ENCODE data around the gene BBS9. TPM values are rescaled to one million over a fixed set of nuclear protein-coding genes. Genes with fewer than 3 reads are reported as not detected.

The BBS9 gene
- total and polyA plus RNA-seq, 2 experiments from 2014 or later = 27.2 to 66.1 TPM

- TF ChIP-seq, protein P1, sequence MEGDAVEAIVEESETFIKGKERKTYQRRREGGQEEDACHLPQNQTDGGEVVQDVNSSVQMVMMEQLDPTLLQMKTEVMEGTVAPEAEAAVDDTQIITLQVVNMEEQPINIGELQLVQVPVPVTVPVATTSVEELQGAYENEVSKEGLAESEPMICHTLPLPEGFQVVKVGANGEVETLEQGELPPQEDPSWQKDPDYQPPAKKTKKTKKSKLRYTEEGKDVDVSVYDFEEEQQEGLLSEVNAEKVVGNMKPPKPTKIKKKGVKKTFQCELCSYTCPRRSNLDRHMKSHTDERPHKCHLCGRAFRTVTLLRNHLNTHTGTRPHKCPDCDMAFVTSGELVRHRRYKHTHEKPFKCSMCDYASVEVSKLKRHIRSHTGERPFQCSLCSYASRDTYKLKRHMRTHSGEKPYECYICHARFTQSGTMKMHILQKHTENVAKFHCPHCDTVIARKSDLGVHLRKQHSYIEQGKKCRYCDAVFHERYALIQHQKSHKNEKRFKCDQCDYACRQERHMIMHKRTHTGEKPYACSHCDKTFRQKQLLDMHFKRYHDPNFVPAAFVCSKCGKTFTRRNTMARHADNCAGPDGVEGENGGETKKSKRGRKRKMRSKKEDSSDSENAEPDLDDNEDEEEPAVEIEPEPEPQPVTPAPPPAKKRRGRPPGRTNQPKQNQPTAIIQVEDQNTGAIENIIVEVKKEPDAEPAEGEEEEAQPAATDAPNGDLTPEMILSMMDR (conservative IDR thresholded peaks at IDR 0.05; ENCODE audit: low read depth in 2 of 2) = no peak
- TF ChIP-seq NANOG (IDR thresholded peaks at IDR 0.05; ENCODE audit: borderline replicate concordance) (no peak), EZH2 (IDR thresholded peaks at IDR 0.05; ENCODE audit: low read depth, unreplicated experiment) (no peak), EZH2phosphoT487 (IDR thresholded peaks at IDR 0.05; ENCODE audit: unreplicated experiment) (no peak), ZNF114 (CRISPR knock-in tag; IDR thresholded peaks at IDR 0.05) (no peak)
Observed at GRCh38 chr7:33155811-33156210, 26.4 kb downstream of the BBS9 start (continued).

DNA sequence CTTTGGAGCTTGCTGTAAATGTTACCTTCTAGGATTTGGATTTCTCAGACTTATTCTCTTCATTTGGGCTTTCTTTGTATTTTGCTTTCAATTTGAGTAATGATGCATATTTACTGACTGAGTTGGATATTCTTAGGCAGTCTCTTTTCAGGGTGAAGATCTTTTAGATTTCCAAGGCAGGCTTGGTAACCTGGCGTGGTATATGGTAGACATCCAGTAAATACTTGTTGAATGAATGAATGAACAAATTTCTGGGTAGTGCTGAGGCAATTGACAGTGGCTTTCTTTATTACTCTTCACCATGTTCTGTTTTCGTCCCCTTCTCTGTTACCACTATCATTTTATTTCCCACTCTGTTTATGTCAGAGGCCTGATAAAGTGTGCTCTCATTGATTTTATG, 27.1 kb downstream of the BBS9 start:
- Mint-ChIP-seq H3K27me3 (ENCODE audit: insufficient read depth, low read depth, poor library complexity) (no peaks in the 10 kb centered on the region), H3K4me3 (no peak overlapping the region)
- ATAC-seq = no peak
- no peak for TF ChIP-seq EZH2 (IDR thresholded peaks at IDR 0.05; ENCODE audit: low read depth, unreplicated experiment)
- no peak for TF ChIP-seq STAT1 (IDR thresholded peaks at IDR 0.05; ENCODE audit: unreplicated experiment)
- TF ChIP-seq JUNB (IDR thresholded peaks at IDR 0.05; ENCODE audit: unreplicated experiment) = no peak
- TF ChIP-seq CREB1 (CRISPR knock-in tag; IDR thresholded peaks at IDR 0.05; ENCODE audit: low read depth) = no peak
- TF ChIP-seq POLR2AphosphoS5 (IDR thresholded peaks at IDR 0.05; ENCODE audit: low read depth) = no peak
- no peak for TF ChIP-seq ZNF331 (CRISPR knock-in tag; IDR thresholded peaks at IDR 0.05; ENCODE audit: low read depth)
- no peak for TF ChIP-seq ZNF114 (CRISPR knock-in tag; IDR thresholded peaks at IDR 0.05)
- no peak for TF ChIP-seq REST (IDR thresholded peaks at IDR 0.05; ENCODE audit: unreplicated experiment)
- TF ChIP-seq, protein P2, sequence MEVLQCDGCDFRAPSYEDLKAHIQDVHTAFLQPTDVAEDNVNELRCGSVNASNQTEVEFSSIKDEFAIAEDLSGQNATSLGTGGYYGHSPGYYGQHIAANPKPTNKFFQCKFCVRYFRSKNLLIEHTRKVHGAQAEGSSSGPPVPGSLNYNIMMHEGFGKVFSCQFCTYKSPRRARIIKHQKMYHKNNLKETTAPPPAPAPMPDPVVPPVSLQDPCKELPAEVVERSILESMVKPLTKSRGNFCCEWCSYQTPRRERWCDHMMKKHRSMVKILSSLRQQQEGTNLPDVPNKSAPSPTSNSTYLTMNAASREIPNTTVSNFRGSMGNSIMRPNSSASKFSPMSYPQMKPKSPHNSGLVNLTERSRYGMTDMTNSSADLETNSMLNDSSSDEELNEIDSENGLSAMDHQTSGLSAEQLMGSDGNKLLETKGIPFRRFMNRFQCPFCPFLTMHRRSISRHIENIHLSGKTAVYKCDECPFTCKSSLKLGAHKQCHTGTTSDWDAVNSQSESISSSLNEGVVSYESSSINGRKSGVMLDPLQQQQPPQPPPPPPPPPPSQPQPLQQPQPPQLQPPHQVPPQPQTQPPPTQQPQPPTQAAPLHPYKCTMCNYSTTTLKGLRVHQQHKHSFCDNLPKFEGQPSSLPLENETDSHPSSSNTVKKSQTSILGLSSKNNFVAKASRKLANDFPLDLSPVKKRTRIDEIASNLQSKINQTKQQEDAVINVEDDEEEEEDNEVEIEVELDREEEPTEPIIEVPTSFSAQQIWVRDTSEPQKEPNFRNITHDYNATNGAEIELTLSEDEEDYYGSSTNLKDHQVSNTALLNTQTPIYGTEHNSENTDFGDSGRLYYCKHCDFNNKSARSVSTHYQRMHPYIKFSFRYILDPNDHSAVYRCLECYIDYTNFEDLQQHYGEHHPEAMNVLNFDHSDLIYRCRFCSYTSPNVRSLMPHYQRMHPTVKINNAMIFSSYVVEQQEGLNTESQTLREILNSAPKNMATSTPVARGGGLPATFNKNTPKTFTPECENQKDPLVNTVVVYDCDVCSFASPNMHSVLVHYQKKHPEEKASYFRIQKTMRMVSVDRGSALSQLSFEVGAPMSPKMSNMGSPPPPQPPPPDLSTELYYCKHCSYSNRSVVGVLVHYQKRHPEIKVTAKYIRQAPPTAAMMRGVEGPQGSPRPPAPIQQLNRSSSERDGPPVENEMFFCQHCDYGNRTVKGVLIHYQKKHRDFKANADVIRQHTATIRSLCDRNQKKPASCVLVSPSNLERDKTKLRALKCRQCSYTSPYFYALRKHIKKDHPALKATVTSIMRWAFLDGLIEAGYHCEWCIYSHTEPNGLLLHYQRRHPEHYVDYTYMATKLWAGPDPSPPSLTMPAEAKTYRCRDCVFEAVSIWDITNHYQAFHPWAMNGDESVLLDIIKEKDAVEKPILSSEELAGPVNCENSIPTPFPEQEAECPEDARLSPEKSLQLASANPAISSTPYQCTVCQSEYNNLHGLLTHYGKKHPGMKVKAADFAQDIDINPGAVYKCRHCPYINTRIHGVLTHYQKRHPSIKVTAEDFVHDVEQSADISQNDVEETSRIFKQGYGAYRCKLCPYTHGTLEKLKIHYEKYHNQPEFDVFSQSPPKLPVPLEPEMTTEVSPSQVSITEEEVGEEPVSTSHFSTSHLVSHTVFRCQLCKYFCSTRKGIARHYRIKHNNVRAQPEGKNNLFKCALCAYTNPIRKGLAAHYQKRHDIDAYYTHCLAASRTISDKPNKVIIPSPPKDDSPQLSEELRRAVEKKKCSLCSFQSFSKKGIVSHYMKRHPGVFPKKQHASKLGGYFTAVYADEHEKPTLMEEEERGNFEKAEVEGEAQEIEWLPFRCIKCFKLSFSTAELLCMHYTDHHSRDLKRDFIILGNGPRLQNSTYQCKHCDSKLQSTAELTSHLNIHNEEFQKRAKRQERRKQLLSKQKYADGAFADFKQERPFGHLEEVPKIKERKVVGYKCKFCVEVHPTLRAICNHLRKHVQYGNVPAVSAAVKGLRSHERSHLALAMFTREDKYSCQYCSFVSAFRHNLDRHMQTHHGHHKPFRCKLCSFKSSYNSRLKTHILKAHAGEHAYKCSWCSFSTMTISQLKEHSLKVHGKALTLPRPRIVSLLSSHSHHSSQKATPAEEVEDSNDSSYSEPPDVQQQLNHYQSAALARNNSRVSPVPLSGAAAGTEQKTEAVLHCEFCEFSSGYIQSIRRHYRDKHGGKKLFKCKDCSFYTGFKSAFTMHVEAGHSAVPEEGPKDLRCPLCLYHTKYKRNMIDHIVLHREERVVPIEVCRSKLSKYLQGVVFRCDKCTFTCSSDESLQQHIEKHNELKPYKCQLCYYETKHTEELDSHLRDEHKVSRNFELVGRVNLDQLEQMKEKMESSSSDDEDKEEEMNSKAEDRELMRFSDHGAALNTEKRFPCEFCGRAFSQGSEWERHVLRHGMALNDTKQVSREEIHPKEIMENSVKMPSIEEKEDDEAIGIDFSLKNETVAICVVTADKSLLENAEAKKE (CRISPR knock-in tag; IDR thresholded peaks at IDR 0.05) = no peak
- TF ChIP-seq, protein P1 (conservative IDR thresholded peaks at IDR 0.05; ENCODE audit: low read depth in 2 of 2) = no peak

More for the DNA sequence above, 27.1 kb downstream of the BBS9 start:
- Histone ChIP-seq H4K20me1 (replicated peaks; ENCODE audit: insufficient read depth) (no peaks in the 10 kb centered on the region), H2AFZ (no peak overlapping the region), H3K4me2 (no peak overlapping the region), H3K79me2 (replicated peaks; ENCODE audit: insufficient read depth) (no peaks in the 10 kb centered on the region), H3K4me1 (ENCODE audit: insufficient read depth) (no peaks in the 10 kb centered on the region), H3K27me3 (ENCODE audit: insufficient read depth) (no peaks in the 10 kb centered on the region), H3K36me3 (ENCODE audit: insufficient read depth) (no peaks in the 10 kb centered on the region), H3K27ac (ENCODE audit: low read depth) (no peak overlapping the region), H3K4me3 (no peak overlapping the region), H3K9me2 (ENCODE audit: insufficient read depth) (0 out of 2 replicates have a peak, but pooled peaks cover 3% of the 10 kb centered on the region), H3F3A (replicated peaks; ENCODE audit: low read depth) (no peaks in the 10 kb centered on the region)
- no peaks in the 10 kb centered on the region for H3K4me1 Mint-ChIP-seq
- no peaks in the 10 kb centered on the region for H3K36me3 Mint-ChIP-seq (ENCODE audit: low read depth)
- no peak overlapping the region for H3K27ac Mint-ChIP-seq
- no peaks in the 10 kb centered on the region; the same call in 2 of the 3 replicates for H3K9me3 Mint-ChIP-seq
- DNase-seq (ENCODE audit: low spot score) = no peak

Measured in GM23338 (cell line).